G401.6 (cell line): Measurements from ENCODE around the gene FRG2C.
"Not testable (repeated sequence)": the region's sequence is repeated elsewhere in the genome, so short reads cannot be mapped to it uniquely, and the experiment has no call there.

Experiments used
- FAIRE-seq: peaks from 2 replicates; lab custom pipeline; 2012; peaks lifted over from hg19 to GRCh38; lab: Jason Lieb, UNC

Gene FRG2C

DNA sequence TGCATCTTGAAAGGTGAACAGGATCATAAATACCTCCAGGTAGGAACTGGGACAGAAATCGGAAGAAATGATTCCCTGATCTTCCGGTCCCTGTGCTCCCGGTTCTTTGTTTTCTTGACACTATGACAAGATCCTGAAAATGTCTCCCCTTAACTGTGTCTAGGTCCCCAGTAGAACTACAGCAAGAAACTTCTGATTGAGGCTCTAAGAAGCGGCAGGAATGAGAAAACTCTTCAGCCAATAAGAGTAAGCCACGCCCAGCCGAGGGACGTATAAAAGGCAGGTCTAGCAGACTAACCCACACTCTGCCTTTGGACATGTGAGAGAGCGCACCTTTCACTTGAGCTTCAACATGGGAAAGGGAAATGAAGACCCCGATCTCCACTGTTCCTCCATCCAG lies at the start of gene FRG2C:
Gene FRG2C (plus strand): TSS at position 301 of the 400 bp plus-strand sequence. CDS start 52 bp downstream, at position 353.
- FAIRE-seq, result not testable (repeated sequence)

DNA sequence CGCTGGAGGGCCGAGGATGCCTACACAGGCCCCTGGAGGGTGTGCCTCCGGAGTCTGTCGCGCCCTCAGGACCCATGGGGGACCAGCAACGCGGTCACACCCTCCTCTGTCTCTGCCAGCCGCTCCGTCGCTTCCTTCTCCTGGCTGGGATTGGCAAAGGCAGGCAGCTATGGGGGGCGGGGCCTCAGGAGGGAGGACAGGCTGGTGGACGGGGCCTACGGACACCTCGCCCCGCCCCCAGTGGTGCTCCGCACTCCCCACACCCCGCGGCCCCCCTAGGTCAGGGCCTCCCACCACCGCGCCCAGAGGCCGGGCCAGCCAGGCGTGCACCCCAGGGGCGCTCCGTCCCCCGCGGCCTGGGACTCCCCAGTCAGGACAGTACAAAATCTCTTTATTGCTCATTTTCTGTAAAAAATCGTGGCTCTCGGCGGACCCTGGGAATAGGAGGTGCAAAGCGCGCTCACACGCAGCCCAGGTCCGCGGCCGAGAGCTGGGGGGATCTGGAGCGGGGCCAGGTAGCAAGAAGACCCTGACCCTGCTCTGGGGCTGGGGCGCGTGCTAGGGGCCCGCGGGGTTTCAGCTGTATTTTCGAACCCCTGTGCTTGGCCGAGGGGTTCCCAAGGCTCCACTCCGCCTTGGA lies 45.3 kb upstream of the FRG2C start:
- FAIRE-seq, result not testable (repeated sequence)

DNA sequence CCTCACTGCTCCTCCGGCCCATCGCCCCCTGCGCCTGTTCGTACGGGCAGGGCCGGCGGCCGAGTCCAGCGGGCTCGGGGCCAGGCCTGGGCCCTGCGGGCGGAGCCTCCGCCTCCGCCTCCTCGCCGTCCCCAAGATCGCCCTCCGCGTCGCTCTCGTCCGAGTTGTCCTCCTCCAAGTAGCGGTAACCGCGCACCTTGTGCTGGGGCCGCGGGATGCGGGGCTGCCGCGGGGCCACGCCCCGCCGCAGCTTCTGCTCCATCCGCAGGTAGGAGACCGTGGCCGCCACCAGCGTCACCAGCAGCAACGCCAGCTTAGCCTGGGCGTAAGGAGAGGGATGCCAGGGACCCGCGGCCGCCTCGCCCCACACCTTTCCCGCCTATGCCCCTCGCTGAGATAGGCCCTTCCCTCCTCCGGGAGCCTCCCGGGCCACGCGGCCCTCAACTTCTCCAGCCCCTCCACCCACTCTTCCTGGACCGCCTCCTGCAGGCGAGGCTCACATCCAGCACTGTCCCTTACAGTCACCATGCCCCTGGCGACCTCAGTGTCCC lies 44.6 kb upstream of the FRG2C start:
- not testable (repeated sequence) for FAIRE-seq

DNA sequence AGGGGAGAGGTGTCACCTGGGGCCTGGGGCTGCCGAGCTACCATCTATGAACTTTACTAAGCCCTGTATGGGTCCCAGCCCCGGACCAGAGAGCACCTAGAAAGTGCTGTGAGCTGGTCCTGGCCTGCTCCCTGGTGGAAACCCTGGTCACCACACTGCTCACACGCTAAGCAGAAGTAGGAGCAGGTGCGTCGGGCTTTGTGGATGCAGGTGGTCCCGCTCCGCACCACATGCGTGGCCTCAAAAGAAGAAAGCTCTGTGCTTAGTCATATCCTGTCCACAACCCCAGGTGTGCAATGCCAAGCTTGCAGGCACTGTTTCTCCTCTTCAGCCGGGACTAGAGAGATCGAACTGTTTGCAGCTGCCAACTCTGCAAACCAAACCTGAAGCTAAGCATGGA lies 42.4 kb upstream of the FRG2C start:
- not testable (repeated sequence) for FAIRE-seq

DNA sequence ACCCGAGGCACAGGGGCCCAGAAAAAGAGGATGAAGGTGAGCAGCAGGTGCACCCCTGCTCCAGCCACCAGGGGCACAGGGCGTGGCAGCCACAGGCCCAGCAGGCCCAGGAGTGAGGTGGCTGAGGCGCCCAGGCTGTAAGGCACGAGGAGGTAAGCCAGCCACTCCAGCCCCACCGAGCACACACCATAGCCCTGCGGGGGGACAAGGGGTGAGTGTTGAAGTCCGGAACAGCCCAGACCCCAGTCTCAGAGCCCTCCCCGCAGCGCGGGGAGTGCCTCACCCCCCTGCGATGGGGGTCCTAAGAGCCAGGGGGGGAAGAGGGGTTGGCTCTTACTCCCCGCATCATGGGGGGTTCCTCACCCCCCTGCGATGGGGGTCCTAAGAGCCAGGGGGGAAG lies 40.5 kb upstream of the FRG2C start:
- not testable (repeated sequence) for FAIRE-seq

DNA sequence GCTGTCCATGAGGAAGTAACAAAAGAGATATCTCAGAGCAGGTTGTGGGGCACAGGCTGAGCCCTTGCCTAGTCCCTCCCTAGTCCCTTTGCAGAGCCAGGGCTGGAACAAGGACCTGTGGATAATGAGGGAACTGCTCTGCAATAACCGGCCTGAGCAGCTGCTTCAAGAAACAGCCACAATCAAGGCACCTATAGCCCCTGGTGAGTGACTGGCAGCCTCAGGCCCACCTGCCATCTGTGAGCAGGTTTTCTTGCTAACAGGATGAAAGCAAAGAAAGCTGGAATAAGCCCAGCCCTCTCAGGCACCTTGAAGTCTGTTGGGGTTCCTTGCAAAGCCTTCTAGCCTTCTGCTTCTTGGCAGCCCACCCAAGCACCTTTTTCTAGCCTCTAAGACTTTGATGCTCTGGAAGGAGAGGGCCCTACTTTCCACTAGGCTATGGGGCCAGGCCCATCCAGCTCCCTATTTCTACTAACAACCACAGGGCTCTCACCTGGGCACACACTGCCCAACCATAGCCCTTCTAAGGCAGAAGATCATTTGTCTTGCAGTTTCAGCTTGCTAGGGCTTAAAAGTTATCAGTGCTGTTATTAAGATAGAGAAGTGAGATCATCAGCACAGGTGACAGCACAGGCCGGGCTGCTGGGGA lies 33.1 kb upstream of the FRG2C start:
- FAIRE-seq, result not testable (repeated sequence)

DNA sequence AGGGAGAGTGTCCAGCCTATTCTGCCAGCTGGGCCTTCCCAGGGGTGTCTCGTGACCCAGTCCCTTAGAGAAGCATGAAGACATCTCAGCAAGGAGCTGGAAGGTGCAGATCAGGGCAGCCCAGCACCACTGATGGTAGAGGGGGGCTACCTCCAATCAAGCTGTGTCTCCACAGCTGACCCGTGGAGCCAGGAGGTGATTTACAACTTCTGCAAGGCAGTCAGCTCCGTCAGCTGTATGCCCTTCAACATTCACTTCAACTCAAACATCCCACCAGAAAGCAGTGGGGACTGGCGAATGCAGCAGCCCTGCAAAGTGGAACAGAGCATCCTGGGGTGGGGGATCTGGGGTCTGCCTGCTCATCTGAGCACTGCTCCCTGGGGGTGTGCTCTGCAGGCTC lies 32.6 kb upstream of the FRG2C start:
- FAIRE-seq, result no peak

DNA sequence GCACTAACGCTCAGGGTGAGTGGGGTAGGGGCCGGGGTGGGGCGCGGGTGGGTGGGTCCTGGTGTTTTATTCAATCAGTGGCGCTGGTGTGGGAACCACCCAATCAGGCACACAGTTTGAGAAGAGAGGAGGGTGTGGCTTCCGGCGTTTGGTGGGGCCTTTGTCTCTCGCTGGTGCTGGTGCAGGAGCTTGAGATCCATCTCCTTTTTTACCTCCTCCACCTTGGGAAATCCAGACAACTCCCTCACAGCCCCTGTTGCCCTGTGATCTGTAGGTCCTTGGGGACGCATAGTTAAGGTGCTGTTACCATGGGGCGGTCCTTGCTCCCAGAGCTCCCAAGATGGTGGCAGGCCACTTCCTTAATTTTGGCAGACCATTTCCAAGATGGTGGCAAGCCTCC lies 25.2 kb upstream of the FRG2C start:
- not testable (repeated sequence) for FAIRE-seq

DNA sequence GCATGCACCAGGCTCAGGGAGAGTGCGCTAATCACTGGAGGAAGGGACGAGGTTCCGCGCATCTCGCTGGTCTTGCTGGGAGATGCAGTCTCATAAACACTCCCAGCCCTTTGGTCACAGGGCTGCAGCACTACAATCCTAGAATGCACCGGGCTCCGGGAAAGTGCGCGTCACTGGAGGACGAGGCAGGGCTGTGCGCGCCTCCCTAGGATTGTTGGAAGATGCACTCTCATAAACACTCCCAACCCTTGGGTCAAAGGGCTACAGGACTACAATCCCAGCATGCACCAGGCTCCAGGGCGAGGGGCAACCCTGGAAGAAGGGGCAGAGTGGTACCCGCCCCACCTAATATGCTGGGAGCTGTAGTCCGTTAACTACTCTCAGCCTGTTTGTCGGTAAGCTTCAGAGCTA lies 23.0 kb upstream of the FRG2C start:
- FAIRE-seq, result not testable (repeated sequence)

DNA sequence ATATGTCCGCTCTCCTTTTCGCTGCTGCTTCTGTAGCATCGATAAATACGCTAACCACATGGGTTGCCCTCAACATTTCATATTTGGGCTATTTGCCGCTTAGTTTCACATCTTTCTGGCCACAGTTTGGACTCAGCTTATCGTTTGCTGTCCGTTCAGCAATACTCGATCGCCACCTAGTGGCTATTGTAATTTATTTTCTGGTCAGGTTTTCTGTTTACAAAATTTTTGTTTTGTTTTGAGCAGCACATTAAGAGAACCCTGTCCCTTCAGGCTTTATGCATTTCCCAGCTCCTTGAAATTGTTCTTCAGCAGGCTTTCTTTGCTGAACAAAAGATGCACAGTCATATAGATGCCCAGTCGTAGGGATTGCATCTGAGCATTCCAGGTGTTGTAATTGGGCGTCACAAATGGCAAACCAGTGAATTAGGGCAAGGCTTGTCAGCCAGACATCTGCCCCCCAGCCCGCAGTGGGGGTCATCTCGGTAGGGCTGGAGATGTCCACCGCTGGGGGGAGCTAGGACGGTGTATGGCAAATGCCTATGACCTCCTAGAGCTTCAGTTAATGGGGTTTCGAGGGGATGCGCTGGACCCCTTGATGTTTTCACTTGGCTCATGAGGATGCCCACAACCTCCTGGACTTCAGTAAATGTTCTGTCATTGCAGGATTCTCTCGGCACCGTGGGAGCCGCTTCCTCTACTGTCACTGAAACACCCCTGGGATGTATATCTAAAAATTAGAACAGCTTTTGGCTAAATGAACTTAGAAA lies 20.9 kb upstream of the FRG2C start:
- peak; percentile 41 for FAIRE-seq

DNA sequence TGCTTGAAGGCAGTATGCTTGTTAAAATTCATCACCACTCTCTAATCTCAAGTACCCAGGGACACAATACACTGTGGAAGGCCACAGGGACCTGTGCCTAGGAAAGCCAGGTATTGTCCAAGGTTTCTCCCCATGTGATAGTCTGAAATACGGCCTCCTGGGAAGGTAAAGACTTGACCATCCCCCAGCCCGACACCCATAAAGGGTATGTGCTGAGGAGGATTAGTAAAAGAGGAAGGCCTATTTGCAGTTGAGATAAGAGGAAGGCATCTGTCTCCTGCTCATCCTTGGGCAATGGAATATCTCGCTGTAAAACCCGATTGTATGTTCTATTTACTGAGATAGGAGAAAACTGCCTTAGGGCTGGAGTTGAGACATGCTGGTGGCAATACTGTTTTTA lies 18.6 kb upstream of the FRG2C start:
- FAIRE-seq, result not testable (repeated sequence)

DNA sequence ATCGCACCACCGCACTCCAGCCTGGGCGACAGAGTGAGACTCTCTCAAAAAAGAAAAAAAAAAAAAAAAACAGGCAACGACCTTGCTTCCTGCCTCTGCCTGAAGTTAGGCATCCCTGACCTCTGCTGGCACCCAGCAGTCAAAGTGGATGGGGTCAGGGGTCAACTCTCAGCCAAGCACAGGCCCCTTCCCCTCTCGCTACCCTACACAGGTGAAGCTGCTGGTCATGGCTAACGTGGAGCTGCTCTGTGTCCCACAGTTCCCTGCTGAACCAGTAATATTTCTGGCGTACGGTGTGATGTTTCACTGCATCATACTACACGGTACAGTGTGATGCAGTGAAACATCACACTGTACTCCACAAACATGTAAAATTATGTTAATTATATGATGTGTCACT lies 13.9 kb upstream of the FRG2C start:
- no peak for FAIRE-seq

DNA sequence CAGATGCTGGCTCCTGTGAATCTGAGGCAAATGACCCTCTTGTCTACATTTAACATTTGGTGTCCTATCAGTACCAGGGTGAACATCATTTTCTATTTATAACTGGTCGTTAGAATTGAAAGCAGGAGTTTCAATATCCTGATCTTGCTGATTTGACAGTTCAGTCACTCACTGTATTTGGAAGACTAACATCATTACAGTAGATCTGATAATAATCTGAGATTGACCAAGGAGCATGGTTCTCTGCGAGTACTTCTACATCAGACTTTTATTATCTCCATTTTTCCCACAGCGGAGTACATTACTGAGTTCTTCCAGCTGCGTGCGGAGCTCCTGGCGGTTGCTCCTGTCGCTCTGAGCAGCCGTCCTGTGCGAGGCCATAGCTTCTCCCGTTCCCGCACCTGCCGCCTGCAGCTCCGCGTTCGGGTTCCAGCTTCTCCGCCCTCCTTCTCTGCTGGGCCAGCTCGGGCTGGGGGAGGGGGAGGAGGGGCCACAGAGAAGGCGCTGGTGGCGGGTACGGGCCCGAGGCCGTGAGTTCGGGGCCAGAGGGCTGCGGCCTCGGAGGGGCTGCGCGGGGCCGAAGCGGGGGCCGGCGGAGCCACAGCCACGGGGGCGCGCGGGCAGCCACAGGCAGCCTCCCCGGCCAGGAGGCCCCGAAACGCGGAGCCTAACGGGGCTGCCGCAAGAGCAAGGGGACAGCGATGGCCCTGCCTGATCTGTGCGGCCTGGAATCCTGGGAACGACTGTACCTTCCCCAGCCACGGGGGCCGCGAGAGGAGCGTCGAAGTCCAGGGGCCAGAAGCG lies 8.8 kb upstream of the FRG2C start:
- not testable (repeated sequence) for FAIRE-seq

DNA sequence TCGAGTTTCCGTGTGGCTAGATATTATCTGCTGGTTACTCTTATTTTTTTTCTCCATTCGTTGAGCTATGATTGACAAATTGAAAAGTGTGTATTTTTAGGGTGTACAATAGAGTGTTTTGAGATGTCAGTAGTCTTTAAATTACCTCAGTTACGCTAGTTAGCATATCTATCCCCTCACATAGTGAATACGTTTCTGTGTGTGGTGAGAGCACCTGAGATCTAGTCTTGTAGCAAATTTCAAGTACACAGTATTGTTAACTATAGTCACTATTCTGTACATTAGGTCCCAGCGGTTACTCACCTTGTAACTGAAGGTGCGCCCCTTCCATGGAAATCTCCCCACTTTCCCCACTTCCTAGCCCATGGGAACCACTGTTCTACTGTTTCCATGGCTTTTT lies 8.2 kb upstream of the FRG2C start:
- FAIRE-seq, result not testable (repeated sequence)

DNA sequence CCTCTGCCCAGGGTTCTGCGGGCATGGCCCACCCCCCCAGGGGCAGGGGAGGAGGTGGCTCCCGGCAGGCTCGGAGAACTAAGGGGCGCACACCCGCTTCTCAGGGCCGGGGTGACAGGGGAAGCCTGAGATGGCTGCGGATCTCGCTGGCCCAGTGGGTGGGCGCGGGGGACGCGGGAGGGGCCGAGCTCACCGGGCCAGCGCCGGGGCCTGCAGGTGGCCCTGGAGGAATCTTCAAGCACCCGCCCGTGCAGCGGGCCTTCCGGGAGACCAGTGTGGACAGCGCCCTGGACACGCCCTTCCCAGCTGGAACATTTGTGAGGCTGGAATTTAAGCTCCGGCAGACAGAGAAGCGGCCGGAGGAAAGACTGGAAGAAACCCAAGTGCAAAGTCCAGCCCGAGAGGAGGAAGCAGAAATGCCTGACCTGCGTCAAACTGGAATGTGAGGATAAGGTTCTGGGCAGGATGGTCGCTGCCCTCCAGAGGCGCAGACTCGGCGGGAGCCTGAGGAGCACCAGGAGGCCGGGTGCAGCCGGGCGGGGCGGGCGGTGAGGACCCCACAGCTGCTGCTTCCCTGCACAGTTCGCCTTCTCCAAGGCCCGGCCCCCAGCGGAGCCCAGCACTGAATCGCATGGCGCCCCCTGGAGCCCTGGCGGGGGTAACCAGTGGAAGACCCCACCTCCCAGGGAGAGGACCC lies 5.6 kb upstream of the FRG2C start:
- FAIRE-seq, result not testable (repeated sequence)

DNA sequence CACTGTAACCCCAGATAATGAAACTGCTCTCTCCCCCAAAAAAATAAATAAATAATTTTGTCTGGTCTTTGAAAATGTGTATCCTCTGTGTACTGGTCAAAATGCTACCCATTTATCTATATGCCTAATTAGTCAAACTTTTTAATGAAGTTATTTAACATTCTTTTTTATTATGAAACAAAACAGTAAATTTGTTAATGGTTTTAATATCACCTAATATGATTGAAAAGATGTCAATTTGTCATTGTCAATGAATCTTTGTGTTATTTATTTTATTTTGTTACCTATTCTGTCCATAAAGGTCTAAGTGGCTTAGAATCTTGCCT lies 5.1 kb upstream of the FRG2C start:
- FAIRE-seq, result peak; percentile 39

DNA sequence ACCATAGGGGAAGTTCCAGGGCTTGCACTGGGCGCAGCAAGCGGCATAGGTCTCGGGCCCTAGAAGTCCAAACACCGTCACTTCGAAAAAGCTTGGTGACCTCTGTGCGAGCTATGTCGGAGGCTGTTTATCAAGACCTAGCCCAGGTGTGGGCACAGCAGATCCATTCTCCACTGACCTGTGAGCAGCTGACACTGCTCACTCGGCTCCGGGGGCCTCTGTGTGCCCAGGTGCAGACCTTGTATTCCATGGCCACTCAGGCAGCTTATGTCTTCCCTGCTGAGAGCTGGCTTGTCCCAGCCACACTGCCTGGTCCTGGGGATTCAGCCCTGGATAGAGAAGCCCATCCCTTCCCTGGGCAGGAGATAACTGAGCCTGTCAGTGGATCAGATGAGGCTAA lies 1.5 kb downstream of the FRG2C start:
- FAIRE-seq, result not testable (repeated sequence)

DNA sequence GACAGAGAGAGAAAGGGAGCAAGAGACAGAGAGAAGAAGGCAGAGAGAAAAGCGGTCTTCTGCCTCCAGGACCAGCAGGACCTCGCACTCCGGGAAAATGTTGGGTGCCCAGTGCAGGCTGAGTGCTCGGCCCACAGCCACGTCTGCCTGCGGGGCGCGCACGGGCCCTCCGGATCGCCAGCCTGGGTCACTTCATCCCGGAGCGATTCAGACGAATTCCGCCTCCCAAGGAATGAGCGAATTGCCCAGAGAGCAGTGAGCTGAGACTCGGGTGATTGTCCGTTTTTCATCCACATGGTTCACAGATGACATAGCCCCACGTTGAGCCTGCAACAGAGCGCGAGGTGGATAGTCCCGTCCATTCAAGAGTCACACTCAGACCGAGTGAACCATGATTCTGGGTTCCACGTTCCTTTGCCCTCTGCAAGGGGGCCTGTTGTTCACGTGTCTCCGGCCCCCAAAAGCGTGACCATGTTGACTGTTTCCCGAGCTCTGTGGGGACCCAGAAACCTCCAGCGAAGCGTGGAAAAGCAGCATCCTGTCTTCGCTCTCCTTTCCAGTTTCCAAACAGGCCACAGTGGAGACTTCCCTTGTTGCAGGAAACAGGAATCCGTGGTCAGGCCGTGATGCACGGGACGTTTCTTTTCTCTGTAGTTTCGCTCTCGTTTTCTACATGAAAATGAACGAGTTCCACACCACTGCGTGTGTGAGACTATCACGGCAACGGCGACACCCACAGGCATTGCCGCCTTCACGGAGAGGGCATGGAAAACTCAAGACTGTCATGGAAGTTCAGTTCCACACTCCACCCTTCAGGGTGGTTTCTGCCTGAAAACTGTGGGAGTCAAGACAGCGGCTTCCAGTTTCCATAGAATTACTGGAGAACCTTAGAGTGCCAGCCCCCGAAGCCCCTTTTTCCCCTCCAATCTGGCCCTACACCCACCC lies 3.9 kb downstream of the FRG2C start:
- not testable (repeated sequence) for FAIRE-seq

DNA sequence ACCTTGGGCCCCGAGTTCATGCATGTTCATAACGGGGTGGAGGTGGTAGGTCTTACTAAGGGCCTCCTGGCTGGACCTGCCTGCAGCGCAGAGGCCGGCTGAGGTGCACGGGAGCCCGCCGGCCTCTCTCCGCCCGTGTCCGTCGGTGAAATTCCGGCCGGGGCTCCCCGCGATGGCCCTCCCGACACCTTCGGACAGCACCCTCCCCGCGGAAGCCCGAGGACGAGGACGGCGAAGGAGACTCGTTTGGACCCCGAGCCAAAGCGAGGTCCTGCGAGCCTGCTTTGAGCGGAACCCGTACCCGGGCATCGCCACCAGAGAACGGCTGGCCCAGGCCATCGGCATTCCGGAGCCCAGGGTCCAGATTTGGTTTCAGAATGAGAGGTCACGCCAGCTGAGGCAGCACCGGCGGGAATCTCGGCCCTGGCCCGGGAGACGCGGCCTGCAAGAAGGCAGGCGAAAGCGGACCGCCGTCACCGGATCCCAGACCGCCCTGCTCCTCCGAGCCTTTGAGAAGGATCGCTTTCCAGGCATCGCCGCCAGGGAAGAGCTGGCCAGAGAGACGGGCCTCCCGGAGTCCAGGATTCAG lies 4.7 kb downstream of the FRG2C start:
- FAIRE-seq, result not testable (repeated sequence)
